Right renal pelvis (tissue), 4 donors: ENCODE results near the gene FRG2C. TPM values are rescaled to one million over a fixed set of nuclear protein-coding genes. Genes with fewer than 3 reads are reported as not detected.
A peak's percentile ranks its signal among the peaks of the same experiment; 100 is the strongest.
"Not testable (repeated sequence)": the region's sequence is repeated elsewhere in the genome, so short reads cannot be mapped to it uniquely, and the experiment has no call there.

Experiments used
- DNase-seq, 4 donors: peaks; one replicate each; pipeline ENCODE4 v3.0.0-alpha.2; 2013; ENCODE audit warnings: low read depth in 4 of 4, low spot score in 3 of 4, missing footprints in 1 of 4
- polyA plus RNA-seq, 4 donors: library from polyadenylated mRNA; unstranded; fragments of 120-200 nt; gene quantifications; one replicate each; pipeline ENCODE4 v1.2.1, GENCODE V29; 2013; ENCODE audit not compliant: insufficient read length in 4 of 4

Gene FRG2C
- under 1 TPM in 1 of 4 donors, not detected in 3; 0.03 TPM for polyA plus RNA-seq

- DNase-seq, result not testable (repeated sequence)
Observed at GRCh38 chr3:75664028-75664427, at the start of gene FRG2C. TSS of gene FRG2C (plus strand) at chr3:75664328. CDS start at chr3:75664380, 52 bp downstream.

- DNase-seq, result peak in 3 of 4 donors; percentile 23 to 36 (median 24)
Observed at GRCh38 chr3:75618666-75619305, 45.3 kb upstream of the FRG2C start.

GRCh38 chr3:75619481-75620031, 44.6 kb upstream of the FRG2C start:
- not testable (repeated sequence) for DNase-seq

DNA sequence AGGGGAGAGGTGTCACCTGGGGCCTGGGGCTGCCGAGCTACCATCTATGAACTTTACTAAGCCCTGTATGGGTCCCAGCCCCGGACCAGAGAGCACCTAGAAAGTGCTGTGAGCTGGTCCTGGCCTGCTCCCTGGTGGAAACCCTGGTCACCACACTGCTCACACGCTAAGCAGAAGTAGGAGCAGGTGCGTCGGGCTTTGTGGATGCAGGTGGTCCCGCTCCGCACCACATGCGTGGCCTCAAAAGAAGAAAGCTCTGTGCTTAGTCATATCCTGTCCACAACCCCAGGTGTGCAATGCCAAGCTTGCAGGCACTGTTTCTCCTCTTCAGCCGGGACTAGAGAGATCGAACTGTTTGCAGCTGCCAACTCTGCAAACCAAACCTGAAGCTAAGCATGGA, 42.4 kb upstream of the FRG2C start:
- DNase-seq, result not testable (repeated sequence)

GRCh38 chr3:75623656-75624055, 40.5 kb upstream of the FRG2C start:
- not testable (repeated sequence) for DNase-seq

DNA sequence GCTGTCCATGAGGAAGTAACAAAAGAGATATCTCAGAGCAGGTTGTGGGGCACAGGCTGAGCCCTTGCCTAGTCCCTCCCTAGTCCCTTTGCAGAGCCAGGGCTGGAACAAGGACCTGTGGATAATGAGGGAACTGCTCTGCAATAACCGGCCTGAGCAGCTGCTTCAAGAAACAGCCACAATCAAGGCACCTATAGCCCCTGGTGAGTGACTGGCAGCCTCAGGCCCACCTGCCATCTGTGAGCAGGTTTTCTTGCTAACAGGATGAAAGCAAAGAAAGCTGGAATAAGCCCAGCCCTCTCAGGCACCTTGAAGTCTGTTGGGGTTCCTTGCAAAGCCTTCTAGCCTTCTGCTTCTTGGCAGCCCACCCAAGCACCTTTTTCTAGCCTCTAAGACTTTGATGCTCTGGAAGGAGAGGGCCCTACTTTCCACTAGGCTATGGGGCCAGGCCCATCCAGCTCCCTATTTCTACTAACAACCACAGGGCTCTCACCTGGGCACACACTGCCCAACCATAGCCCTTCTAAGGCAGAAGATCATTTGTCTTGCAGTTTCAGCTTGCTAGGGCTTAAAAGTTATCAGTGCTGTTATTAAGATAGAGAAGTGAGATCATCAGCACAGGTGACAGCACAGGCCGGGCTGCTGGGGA, 33.1 kb upstream of the FRG2C start:
- not testable (repeated sequence) for DNase-seq

GRCh38 chr3:75631541-75631940, 32.6 kb upstream of the FRG2C start:
- no peak for DNase-seq

DNA sequence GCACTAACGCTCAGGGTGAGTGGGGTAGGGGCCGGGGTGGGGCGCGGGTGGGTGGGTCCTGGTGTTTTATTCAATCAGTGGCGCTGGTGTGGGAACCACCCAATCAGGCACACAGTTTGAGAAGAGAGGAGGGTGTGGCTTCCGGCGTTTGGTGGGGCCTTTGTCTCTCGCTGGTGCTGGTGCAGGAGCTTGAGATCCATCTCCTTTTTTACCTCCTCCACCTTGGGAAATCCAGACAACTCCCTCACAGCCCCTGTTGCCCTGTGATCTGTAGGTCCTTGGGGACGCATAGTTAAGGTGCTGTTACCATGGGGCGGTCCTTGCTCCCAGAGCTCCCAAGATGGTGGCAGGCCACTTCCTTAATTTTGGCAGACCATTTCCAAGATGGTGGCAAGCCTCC, 25.2 kb upstream of the FRG2C start:
- not testable (repeated sequence) for DNase-seq

- peak; percentile 52 to 73 (median 66) for DNase-seq
Observed at GRCh38 chr3:75641107-75641517, 23.0 kb upstream of the FRG2C start.

GRCh38 chr3:75643031-75643800, 20.9 kb upstream of the FRG2C start:
- DNase-seq, result peak in 1 of 4 donors; percentile 23

DNA sequence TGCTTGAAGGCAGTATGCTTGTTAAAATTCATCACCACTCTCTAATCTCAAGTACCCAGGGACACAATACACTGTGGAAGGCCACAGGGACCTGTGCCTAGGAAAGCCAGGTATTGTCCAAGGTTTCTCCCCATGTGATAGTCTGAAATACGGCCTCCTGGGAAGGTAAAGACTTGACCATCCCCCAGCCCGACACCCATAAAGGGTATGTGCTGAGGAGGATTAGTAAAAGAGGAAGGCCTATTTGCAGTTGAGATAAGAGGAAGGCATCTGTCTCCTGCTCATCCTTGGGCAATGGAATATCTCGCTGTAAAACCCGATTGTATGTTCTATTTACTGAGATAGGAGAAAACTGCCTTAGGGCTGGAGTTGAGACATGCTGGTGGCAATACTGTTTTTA, 18.6 kb upstream of the FRG2C start:
- not testable (repeated sequence) for DNase-seq

DNA sequence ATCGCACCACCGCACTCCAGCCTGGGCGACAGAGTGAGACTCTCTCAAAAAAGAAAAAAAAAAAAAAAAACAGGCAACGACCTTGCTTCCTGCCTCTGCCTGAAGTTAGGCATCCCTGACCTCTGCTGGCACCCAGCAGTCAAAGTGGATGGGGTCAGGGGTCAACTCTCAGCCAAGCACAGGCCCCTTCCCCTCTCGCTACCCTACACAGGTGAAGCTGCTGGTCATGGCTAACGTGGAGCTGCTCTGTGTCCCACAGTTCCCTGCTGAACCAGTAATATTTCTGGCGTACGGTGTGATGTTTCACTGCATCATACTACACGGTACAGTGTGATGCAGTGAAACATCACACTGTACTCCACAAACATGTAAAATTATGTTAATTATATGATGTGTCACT, 13.9 kb upstream of the FRG2C start:
- DNase-seq, result no peak

GRCh38 chr3:75655101-75655904, 8.8 kb upstream of the FRG2C start:
- not testable (repeated sequence) for DNase-seq

DNA sequence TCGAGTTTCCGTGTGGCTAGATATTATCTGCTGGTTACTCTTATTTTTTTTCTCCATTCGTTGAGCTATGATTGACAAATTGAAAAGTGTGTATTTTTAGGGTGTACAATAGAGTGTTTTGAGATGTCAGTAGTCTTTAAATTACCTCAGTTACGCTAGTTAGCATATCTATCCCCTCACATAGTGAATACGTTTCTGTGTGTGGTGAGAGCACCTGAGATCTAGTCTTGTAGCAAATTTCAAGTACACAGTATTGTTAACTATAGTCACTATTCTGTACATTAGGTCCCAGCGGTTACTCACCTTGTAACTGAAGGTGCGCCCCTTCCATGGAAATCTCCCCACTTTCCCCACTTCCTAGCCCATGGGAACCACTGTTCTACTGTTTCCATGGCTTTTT, 8.2 kb upstream of the FRG2C start:
- not testable (repeated sequence) for DNase-seq

DNA sequence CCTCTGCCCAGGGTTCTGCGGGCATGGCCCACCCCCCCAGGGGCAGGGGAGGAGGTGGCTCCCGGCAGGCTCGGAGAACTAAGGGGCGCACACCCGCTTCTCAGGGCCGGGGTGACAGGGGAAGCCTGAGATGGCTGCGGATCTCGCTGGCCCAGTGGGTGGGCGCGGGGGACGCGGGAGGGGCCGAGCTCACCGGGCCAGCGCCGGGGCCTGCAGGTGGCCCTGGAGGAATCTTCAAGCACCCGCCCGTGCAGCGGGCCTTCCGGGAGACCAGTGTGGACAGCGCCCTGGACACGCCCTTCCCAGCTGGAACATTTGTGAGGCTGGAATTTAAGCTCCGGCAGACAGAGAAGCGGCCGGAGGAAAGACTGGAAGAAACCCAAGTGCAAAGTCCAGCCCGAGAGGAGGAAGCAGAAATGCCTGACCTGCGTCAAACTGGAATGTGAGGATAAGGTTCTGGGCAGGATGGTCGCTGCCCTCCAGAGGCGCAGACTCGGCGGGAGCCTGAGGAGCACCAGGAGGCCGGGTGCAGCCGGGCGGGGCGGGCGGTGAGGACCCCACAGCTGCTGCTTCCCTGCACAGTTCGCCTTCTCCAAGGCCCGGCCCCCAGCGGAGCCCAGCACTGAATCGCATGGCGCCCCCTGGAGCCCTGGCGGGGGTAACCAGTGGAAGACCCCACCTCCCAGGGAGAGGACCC, 5.6 kb upstream of the FRG2C start:
- DNase-seq, result not testable (repeated sequence)

- not testable (repeated sequence) for DNase-seq
Observed at GRCh38 chr3:75659108-75659433, 5.1 kb upstream of the FRG2C start.

DNA sequence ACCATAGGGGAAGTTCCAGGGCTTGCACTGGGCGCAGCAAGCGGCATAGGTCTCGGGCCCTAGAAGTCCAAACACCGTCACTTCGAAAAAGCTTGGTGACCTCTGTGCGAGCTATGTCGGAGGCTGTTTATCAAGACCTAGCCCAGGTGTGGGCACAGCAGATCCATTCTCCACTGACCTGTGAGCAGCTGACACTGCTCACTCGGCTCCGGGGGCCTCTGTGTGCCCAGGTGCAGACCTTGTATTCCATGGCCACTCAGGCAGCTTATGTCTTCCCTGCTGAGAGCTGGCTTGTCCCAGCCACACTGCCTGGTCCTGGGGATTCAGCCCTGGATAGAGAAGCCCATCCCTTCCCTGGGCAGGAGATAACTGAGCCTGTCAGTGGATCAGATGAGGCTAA, 1.5 kb downstream of the FRG2C start:
- DNase-seq, result not testable (repeated sequence)

DNA sequence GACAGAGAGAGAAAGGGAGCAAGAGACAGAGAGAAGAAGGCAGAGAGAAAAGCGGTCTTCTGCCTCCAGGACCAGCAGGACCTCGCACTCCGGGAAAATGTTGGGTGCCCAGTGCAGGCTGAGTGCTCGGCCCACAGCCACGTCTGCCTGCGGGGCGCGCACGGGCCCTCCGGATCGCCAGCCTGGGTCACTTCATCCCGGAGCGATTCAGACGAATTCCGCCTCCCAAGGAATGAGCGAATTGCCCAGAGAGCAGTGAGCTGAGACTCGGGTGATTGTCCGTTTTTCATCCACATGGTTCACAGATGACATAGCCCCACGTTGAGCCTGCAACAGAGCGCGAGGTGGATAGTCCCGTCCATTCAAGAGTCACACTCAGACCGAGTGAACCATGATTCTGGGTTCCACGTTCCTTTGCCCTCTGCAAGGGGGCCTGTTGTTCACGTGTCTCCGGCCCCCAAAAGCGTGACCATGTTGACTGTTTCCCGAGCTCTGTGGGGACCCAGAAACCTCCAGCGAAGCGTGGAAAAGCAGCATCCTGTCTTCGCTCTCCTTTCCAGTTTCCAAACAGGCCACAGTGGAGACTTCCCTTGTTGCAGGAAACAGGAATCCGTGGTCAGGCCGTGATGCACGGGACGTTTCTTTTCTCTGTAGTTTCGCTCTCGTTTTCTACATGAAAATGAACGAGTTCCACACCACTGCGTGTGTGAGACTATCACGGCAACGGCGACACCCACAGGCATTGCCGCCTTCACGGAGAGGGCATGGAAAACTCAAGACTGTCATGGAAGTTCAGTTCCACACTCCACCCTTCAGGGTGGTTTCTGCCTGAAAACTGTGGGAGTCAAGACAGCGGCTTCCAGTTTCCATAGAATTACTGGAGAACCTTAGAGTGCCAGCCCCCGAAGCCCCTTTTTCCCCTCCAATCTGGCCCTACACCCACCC, 3.9 kb downstream of the FRG2C start:
- DNase-seq, result not testable (repeated sequence)
